Right lobe of liver (tissue), 4 donors: ENCODE results near the gene TRIM60.

Experiments
- CTCF ChIP-seq, 4 donors: fragments of 200-600 bp in 3 of 4; fragments of 450-650 bp in 1 of 4; IDR thresholded peaks; one replicate each; pipeline versions ENCODE4 v1.5.1 to v1.8.0; 2016 to 2022; ENCODE audit warnings: antibody characterized with exemption in 4 of 4, mild to moderate bottlenecking in 2 of 4
- POLR2A ChIP-seq: fragments of 450-650 bp; IDR thresholded peaks from one replicate; pipeline ENCODE4 v1.6.1; 2017; ENCODE audit warnings: antibody characterized with exemption, mild to moderate bottlenecking
- donor health status: DM: no; HTN: no; CAD: no.
- donor health status: DM: no; HTN: no; CAD: no.
- donor health status: DM: no; HTN: yes; CAD: no.

- no peak for TF ChIP-seq CTCF (IDR thresholded peaks at IDR 0.05)
- no peak for TF ChIP-seq POLR2A
Observed at GRCh38 chr4:165010991-165011390, 20.8 kb upstream of the TRIM60 start.
